MM.1S (cell line): ENCODE data around the gene RARS1.

Source experiments
- DNase-seq: peaks from one replicate; pipeline ENCODE4 v3.0.0-alpha.2; 2015
- H2AFZ ChIP-seq: fragments of 300-600 bp; sonication (generic); 2 replicates; pipeline ENCODE4 v1.6.0; 2016; ENCODE audit warnings: antibody characterized with exemption, low read length
- H3F3A ChIP-seq: fragments of 300-600 bp; sonication (generic); 2 replicates; pipeline ENCODE4 v1.6.1; 2016; ENCODE audit warnings: mild to moderate bottlenecking, antibody characterized with exemption, low read length, moderate library complexity, mixed read lengths; ENCODE audit not compliant: insufficient read depth
- H3K27ac ChIP-seq: fragments of 300-600 bp; sonication (generic); 2 replicates; pipeline ENCODE4 v1.5.1; 2016; ENCODE audit warnings: mild to moderate bottlenecking, low read length
- H3K27me3 ChIP-seq: fragments of 300-600 bp; sonication (generic); replicated peaks from 2 replicates; pipeline ENCODE4 v1.6.0; 2016; ENCODE audit warnings: low read length; ENCODE audit not compliant: insufficient read depth
- H3K36me3 ChIP-seq: fragments of 300-600 bp; sonication (generic); replicated peaks from 2 replicates; pipeline ENCODE4 v1.6.1; 2016; ENCODE audit warnings: mild to moderate bottlenecking, low read length, mixed read lengths; ENCODE audit not compliant: insufficient read depth
- H3K4me1 ChIP-seq: fragments of 300-600 bp; sonication (generic); 2 replicates; pipeline ENCODE4 v1.6.1; 2016; ENCODE audit warnings: low read length, mixed read lengths
- H3K4me2 ChIP-seq: fragments of 300-600 bp; sonication (generic); 2 replicates; pipeline ENCODE4 v1.6.0; 2016; ENCODE audit warnings: low read depth, low read length
- H3K4me3 ChIP-seq: fragments of 300-600 bp; sonication (generic); 2 replicates; pipeline ENCODE4 v1.5.1; 2016; ENCODE audit warnings: low read length, mixed read lengths
- H3K79me2 ChIP-seq: fragments of 300-600 bp; sonication (generic); 2 replicates; pipeline ENCODE4 v1.6.1; 2016; ENCODE audit warnings: mixed run types, low read length, mixed read lengths
- H3K9ac ChIP-seq: fragments of 300-600 bp; sonication (generic); 2 replicates; pipeline ENCODE4 v1.6.1; 2016; ENCODE audit warnings: low read length, mixed read lengths
- H3K9me2 ChIP-seq: fragments of 300-600 bp; sonication (generic); replicated peaks from 2 replicates; pipeline ENCODE4 v1.6.1; 2016; ENCODE audit warnings: mild to moderate bottlenecking, low read length, mixed read lengths; ENCODE audit not compliant: insufficient read depth
- H3K9me3 ChIP-seq: fragments of 300-600 bp; sonication (generic); replicated peaks from 2 replicates; pipeline ENCODE4 v1.6.1; 2016; ENCODE audit warnings: mild to moderate bottlenecking, low read length, mixed read lengths; ENCODE audit not compliant: insufficient read depth
- H4K20me1 ChIP-seq: fragments of 300-600 bp; sonication (generic); 2 replicates; pipeline ENCODE4 v1.6.1; 2016; ENCODE audit warnings: mild to moderate bottlenecking, low read length, moderate library complexity, mixed read lengths; ENCODE audit not compliant: insufficient read depth
- EZH2 ChIP-seq: fragments of 300-600 bp; sonication (generic); optimal IDR thresholded peaks from 2 replicates; pipeline ENCODE3; 2017; ENCODE audit warnings: low read depth, mild to moderate bottlenecking, antibody characterized with exemption, low read length, mixed read lengths
- EZH2phosphoT487 ChIP-seq: fragments of 300-600 bp; sonication (generic); IDR thresholded peaks from 2 replicates; pipeline ENCODE4 v1.6.1; 2018; ENCODE audit warnings: antibody characterized with exemption, low read length
- TF ChIP-seq, protein P1 (sequence below): fragments of 300-600 bp; sonication (generic); IDR thresholded peaks from 2 replicates; pipeline ENCODE4 v1.5.1; 2016; ENCODE audit warnings: antibody characterized with exemption, low read length, mixed read lengths

Gene RARS1

DNA sequence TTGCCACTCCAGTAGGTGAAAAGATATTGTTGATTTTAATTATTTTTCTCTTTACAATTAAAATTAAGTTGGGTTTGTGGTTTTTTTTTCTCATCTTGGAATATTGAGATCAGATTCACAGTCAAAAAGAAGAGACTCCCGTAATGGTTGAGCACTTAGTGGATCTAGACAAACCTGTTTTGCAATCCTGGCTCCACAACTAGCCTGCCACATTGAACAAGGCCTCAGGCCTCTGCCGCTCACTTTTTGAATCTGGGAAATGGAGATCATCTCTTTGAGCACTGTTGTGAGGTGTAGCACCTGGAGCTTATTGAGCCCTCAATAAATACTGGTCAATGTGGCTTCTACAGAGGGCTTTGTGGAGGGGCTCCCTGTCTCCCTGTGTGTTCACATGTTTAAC, 37.1 kb upstream of the RARS1 start:
- Histone ChIP-seq H3K9ac (no peak overlapping the region), H3K27me3 (no peaks in the 10 kb centered on the region), H3K9me3 (no peaks in the 10 kb centered on the region), H3K36me3 (no peaks in the 10 kb centered on the region), H3K4me2 (no peak overlapping the region), H3K9me2 (no peaks in the 10 kb centered on the region), H3K79me2 (no peaks in the 10 kb centered on the region), H2AFZ (no peak overlapping the region), H3K27ac (no peak overlapping the region), H3K4me3 (no peak overlapping the region), H3F3A (no peaks in the 10 kb centered on the region), H4K20me1 (no peaks in the 10 kb centered on the region), H3K4me1 (no peaks in the 10 kb centered on the region)
- no peak for TF ChIP-seq EZH2phosphoT487
- TF ChIP-seq EZH2 = no peak
- TF ChIP-seq, protein P1, sequence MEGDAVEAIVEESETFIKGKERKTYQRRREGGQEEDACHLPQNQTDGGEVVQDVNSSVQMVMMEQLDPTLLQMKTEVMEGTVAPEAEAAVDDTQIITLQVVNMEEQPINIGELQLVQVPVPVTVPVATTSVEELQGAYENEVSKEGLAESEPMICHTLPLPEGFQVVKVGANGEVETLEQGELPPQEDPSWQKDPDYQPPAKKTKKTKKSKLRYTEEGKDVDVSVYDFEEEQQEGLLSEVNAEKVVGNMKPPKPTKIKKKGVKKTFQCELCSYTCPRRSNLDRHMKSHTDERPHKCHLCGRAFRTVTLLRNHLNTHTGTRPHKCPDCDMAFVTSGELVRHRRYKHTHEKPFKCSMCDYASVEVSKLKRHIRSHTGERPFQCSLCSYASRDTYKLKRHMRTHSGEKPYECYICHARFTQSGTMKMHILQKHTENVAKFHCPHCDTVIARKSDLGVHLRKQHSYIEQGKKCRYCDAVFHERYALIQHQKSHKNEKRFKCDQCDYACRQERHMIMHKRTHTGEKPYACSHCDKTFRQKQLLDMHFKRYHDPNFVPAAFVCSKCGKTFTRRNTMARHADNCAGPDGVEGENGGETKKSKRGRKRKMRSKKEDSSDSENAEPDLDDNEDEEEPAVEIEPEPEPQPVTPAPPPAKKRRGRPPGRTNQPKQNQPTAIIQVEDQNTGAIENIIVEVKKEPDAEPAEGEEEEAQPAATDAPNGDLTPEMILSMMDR = no peak
- no peak for DNase-seq

GRCh38 chr5:168451565-168451964, 34.7 kb upstream of the RARS1 start:
- Histone ChIP-seq H3K4me2 (no peak overlapping the region), H3K27ac (no peak overlapping the region), H3K27me3 (no peaks in the 10 kb centered on the region), H3F3A (no peaks in the 10 kb centered on the region), H3K36me3 (no peaks in the 10 kb centered on the region), H2AFZ (no peak overlapping the region), H3K9me3 (no peaks in the 10 kb centered on the region), H4K20me1 (no peaks in the 10 kb centered on the region), H3K9me2 (no peaks in the 10 kb centered on the region), H3K79me2 (no peaks in the 10 kb centered on the region), H3K9ac (no peak overlapping the region), H3K4me1 (no peaks in the 10 kb centered on the region), H3K4me3 (no peak overlapping the region)
- DNase-seq = no peak
- no peak for TF ChIP-seq EZH2
- TF ChIP-seq EZH2phosphoT487 = no peak
- TF ChIP-seq, protein P1 = no peak

DNA sequence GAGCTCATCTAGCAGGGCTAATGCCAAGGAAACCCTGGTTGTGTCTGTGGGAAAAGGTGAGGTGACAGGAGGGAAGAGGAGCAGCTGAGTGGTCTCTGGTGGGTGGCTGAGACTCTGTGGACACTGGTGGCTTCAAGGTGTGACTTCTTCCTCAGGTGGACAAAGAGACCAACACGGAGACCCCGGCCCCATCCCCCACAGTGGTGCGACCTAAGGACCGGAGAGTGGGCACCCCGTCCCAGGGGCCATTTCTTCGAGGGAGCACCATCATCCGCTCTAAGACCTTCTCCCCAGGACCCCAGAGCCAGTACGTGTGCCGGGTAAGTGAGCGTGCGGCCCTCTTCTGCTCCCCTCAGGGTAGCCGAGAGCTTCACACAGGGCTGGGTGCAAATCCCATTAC, 31.1 kb upstream of the RARS1 start:
- Histone ChIP-seq H3K27me3 (no peaks in the 10 kb centered on the region), H3K36me3 (no peaks in the 10 kb centered on the region), H3K9me3 (no peaks in the 10 kb centered on the region), H3K9me2 (no peaks in the 10 kb centered on the region), H3K4me3 (no peak overlapping the region), H3K79me2 (no peaks in the 10 kb centered on the region), H2AFZ (no peak overlapping the region), H3K9ac (no peak overlapping the region), H3K27ac (no peak overlapping the region), H3F3A (no peaks in the 10 kb centered on the region), H4K20me1 (no peaks in the 10 kb centered on the region), H3K4me2 (no peak overlapping the region), H3K4me1 (no peaks in the 10 kb centered on the region)
- no peak for DNase-seq
- TF ChIP-seq EZH2phosphoT487 (no peak), EZH2 (no peak)
- TF ChIP-seq, protein P1 = no peak

DNA sequence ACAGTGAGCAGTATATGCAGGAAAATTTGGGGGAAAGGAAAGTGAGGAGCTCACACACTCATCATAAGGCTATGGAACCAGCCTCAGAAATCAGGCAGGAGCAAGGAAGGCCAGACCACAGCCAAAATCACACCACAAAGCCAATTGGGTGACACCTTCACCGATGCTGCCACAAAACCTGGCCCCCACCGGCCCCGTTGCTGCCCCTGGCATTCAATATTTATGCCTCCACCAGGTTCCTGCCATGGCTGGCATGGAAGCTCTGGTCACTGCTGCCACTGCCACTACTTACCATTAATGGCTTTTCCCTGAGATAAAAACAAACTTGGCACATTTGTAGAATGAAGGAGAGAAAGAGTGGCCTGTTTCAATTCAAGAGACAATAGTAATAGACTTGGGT, 28.7 kb upstream of the RARS1 start:
- H4K20me1 ChIP-seq = no peaks in the 10 kb centered on the region
- H3K4me2 ChIP-seq = no peak overlapping the region
- no peak overlapping the region for H3K4me3 ChIP-seq
- no peak overlapping the region for H3K27ac ChIP-seq
- H3K9me2 ChIP-seq = no peaks in the 10 kb centered on the region
- H3K4me1 ChIP-seq = no peaks in the 10 kb centered on the region
- no peaks in the 10 kb centered on the region for H3K9me3 ChIP-seq
- no peak for DNase-seq
- TF ChIP-seq, protein P1 = no peak
- no peak for TF ChIP-seq EZH2
- TF ChIP-seq EZH2phosphoT487 = no peak
- no peaks in the 10 kb centered on the region for H3K79me2 ChIP-seq
- no peaks in the 10 kb centered on the region for H3F3A ChIP-seq
- no peaks in the 10 kb centered on the region for H3K27me3 ChIP-seq
- H3K9ac ChIP-seq = no peak overlapping the region
- no peak overlapping the region for H2AFZ ChIP-seq
- H3K36me3 ChIP-seq = no peaks in the 10 kb centered on the region
